ENCODE data around the gene LRP5.
"Not testable (repeated sequence)": the region's sequence is repeated elsewhere in the genome, so short reads cannot be mapped to it uniquely, and the experiment has no call there.

LRP5 gene

GRCh38 chr11:68446046-68446725, 133.8 kb downstream of the LRP5 start:
- FAIRE-seq, result no peak

- no peak for FAIRE-seq
Observed at GRCh38 chr11:68447015-68447801, 134.8 kb downstream of the LRP5 start.

GRCh38 chr11:68447914-68448313, 135.5 kb downstream of the LRP5 start:
- FAIRE-seq, result not testable (repeated sequence)

GRCh38 chr11:68448604-68449011, 136.2 kb downstream of the LRP5 start:
- no peak for FAIRE-seq

GRCh38 chr11:68449951-68450350, 137.6 kb downstream of the LRP5 start:
- no peak for FAIRE-seq

- FAIRE-seq, result no peak
Observed at GRCh38 chr11:68450711-68451110, 138.3 kb downstream of the LRP5 start.

- no peak for FAIRE-seq
Observed at GRCh38 chr11:68454767-68455166, 142.4 kb downstream of the LRP5 start.

GRCh38 chr11:68455485-68455884, 143.1 kb downstream of the LRP5 start:
- FAIRE-seq, result no peak

GRCh38 chr11:68457216-68457897, 145.0 kb downstream of the LRP5 start:
- FAIRE-seq, result no peak

GRCh38 chr11:68457898-68458249, 145.5 kb downstream of the LRP5 start:
- no peak for FAIRE-seq

- not testable (repeated sequence) for FAIRE-seq
Observed at GRCh38 chr11:68458340-68458739, 145.9 kb downstream of the LRP5 start.

- FAIRE-seq, result no peak
Observed at GRCh38 chr11:68459886-68460740, 147.7 kb downstream of the LRP5 start.

GRCh38 chr11:68460741-68461574, 148.6 kb downstream of the LRP5 start, which contains the start of gene PPP6R3:
Gene PPP6R3, plus strand, starts transcription at chr11:68460752. Its CDS starts 76,913 bp downstream, at chr11:68537665.
- FAIRE-seq, result no peak

GRCh38 chr11:68461575-68461917, 149.2 kb downstream of the LRP5 start:
- no peak for FAIRE-seq

GRCh38 chr11:68463714-68464113, 151.3 kb downstream of the LRP5 start:
- no peak for FAIRE-seq

GRCh38 chr11:68467201-68467834, 154.9 kb downstream of the LRP5 start:
- FAIRE-seq, result no peak

- FAIRE-seq, result no peak
Observed at GRCh38 chr11:68468217-68468828, 155.9 kb downstream of the LRP5 start.

GRCh38 chr11:68469122-68469521, 156.7 kb downstream of the LRP5 start:
- no peak for FAIRE-seq

GRCh38 chr11:68469642-68470041, 157.3 kb downstream of the LRP5 start:
- FAIRE-seq, result no peak

GRCh38 chr11:68470304-68470811, 158.0 kb downstream of the LRP5 start:
- no peak for FAIRE-seq

All from islet of Langerhans (tissue), 1 donor.